ENCODE measurements around the gene CRK. TPM values are rescaled to one million over a fixed set of nuclear protein-coding genes. Genes with fewer than 3 reads are reported as not detected.

The CRK gene
- total RNA-seq, 5 donors from 2014 or later (not counting 1 experiment from before 2014, with no cell fraction given), result 18.0 to 26.8 (median 22.6) TPM

GRCh38 chr17:1473170-1473569, 17.1 kb upstream of the CRK start:
- Mint-ChIP-seq H3K4me1 (peaks cover 14 to 19% (median 17%) of the 10 kb centered on the region in 3 donors), H3K27me3 (no peaks in the 10 kb centered on the region), H3K36me3 (peaks cover 16% of the 10 kb centered on the region), H3K9me3 (no peaks in the 10 kb centered on the region), H3K4me3 (peak overlapping the region in 1 of 3 donors; percentile 22), H3K27ac (peak overlapping the region in 1 of 2 donors; percentile 46)
- CTCF ChIA-PET, result no interaction called here
- no peaks in the 10 kb centered on the region for H3K9me3 ChIP-seq
- 22% methylated on average over 4 of the region's 11 CpGs for WGBS (ENCODE audit: insufficient coverage)
- peaks cover 0 to 1% of the 10 kb centered on the region in 2 donors for H3K36me3 ChIP-seq (ENCODE audit: control insufficient read depth in 2 of 2, extremely low read depth in 1 of 2, insufficient read depth in 1 of 2, low read length in 1 of 2)
- H3K27ac ChIP-seq (ENCODE audit: low read length), result no peak overlapping the region
- H3K4me1 ChIP-seq (ENCODE audit: control insufficient read depth in 1 of 2, extremely low read depth in 1 of 2, insufficient read depth in 2 of 2, low read length in 2 of 2), result peaks cover 9 to 16% of the 10 kb centered on the region in 2 experiments
- H3K27me3 ChIP-seq (replicated peaks in 1 of 2; ENCODE audit: control insufficient read depth in 2 of 2, extremely low read depth in 1 of 2, insufficient read depth in 2 of 2, low read length in 1 of 2), result peaks cover 0 to 3% of the 10 kb centered on the region in 2 experiments
- no peak overlapping the region for H3K4me3 ChIP-seq (ENCODE audit: control insufficient read depth in 1 of 2, extremely low read depth in 1 of 2, low read length in 1 of 2)
- ATAC-seq (replicated peaks in 1 of 4) (peak; percentile 49 to 76 (median 66)), DNase-seq (peak in 4 of 35 experiments; percentile 20 to 42 (median 30))
- POLR2A ChIA-PET, result interaction anchor here in 1 of 2 donors (0.6 kb wide), 1 partner anchor 32 kb away, joined by 6 read pairs; no protein-coding TSS in a partner anchor

- Histone ChIP-seq H3K27ac (ENCODE audit: low read length) (no peak overlapping the region), H3K4me3 (ENCODE audit: control insufficient read depth in 1 of 2, extremely low read depth in 1 of 2, low read length in 1 of 2) (no peak overlapping the region), H3K9me3 (no peaks in the 10 kb centered on the region), H3K27me3 (replicated peaks in 1 of 2; ENCODE audit: control insufficient read depth in 2 of 2, extremely low read depth in 1 of 2, insufficient read depth in 2 of 2, low read length in 1 of 2) (peaks cover 0 to 3% of the 10 kb centered on the region in 2 experiments), H3K4me1 (ENCODE audit: control insufficient read depth in 1 of 2, extremely low read depth in 1 of 2, insufficient read depth in 2 of 2, low read length in 2 of 2) (peaks cover 9 to 16% of the 10 kb centered on the region in 2 experiments), H3K36me3 (ENCODE audit: control insufficient read depth in 2 of 2, extremely low read depth in 1 of 2, insufficient read depth in 1 of 2, low read length in 1 of 2) (no peaks in the 10 kb centered on the region)
- no peaks in the 10 kb centered on the region for H3K27me3 Mint-ChIP-seq
- DNase-seq (no peak), ATAC-seq (replicated peaks in 1 of 4) (no peak)
- no peak overlapping the region for H3K4me3 Mint-ChIP-seq
- CTCF ChIA-PET, result no interaction called here
- H3K27ac Mint-ChIP-seq, result no peak overlapping the region
- H3K36me3 Mint-ChIP-seq, result peaks cover 18% of the 10 kb centered on the region
- WGBS (ENCODE audit: insufficient coverage), result 96% methylated on average over 35 of the region's 42 CpGs
- POLR2A ChIA-PET, result no interaction called here
- peaks cover 14 to 19% (median 17%) of the 10 kb centered on the region in 3 donors for H3K4me1 Mint-ChIP-seq
- no peaks in the 10 kb centered on the region for H3K9me3 Mint-ChIP-seq
Measured at GRCh38 chr17:1471911-1472821, 16.1 kb upstream of the CRK start.

- 97% methylated on average over 13 of the region's 15 CpGs for WGBS (ENCODE audit: insufficient coverage)
- H3K4me1 ChIP-seq (ENCODE audit: control insufficient read depth in 1 of 2, extremely low read depth in 1 of 2, insufficient read depth in 2 of 2, low read length in 2 of 2), result peaks cover 9 to 16% of the 10 kb centered on the region in 2 experiments
- no peaks in the 10 kb centered on the region for H3K27me3 Mint-ChIP-seq
Measured at GRCh38 chr17:1471490-1471889, 15.5 kb upstream of the CRK start.

GRCh38 chr17:1470755-1471462, 14.9 kb upstream of the CRK start:
- ChIA-PET CTCF (no interaction called here), POLR2A (no interaction called here)
- peaks cover 18% of the 10 kb centered on the region for H3K36me3 Mint-ChIP-seq
- no peak overlapping the region for H3K27ac Mint-ChIP-seq
- no peaks in the 10 kb centered on the region for H3K27me3 Mint-ChIP-seq
- WGBS (ENCODE audit: insufficient coverage), result 96% methylated on average over 16 of the region's 25 CpGs
- Histone ChIP-seq H3K4me1 (ENCODE audit: control insufficient read depth in 1 of 2, extremely low read depth in 1 of 2, insufficient read depth in 2 of 2, low read length in 2 of 2) (peaks cover 9 to 16% of the 10 kb centered on the region in 2 experiments), H3K36me3 (ENCODE audit: control insufficient read depth in 2 of 2, extremely low read depth in 1 of 2, insufficient read depth in 1 of 2, low read length in 1 of 2) (no peaks in the 10 kb centered on the region), H3K27ac (ENCODE audit: low read length) (no peak overlapping the region), H3K9me3 (no peaks in the 10 kb centered on the region), H3K27me3 (replicated peaks in 1 of 2; ENCODE audit: control insufficient read depth in 2 of 2, extremely low read depth in 1 of 2, insufficient read depth in 2 of 2, low read length in 1 of 2) (peaks cover 0 to 3% of the 10 kb centered on the region in 2 experiments), H3K4me3 (ENCODE audit: control insufficient read depth in 1 of 2, extremely low read depth in 1 of 2, low read length in 1 of 2) (no peak overlapping the region)
- ATAC-seq (replicated peaks in 1 of 4) (no peak), DNase-seq (no peak)
- peaks cover 14 to 19% (median 17%) of the 10 kb centered on the region in 3 donors for H3K4me1 Mint-ChIP-seq
- no peaks in the 10 kb centered on the region for H3K9me3 Mint-ChIP-seq
- H3K4me3 Mint-ChIP-seq, result no peak overlapping the region

More at GRCh38 chr17:1471490-1471889, 15.5 kb upstream of the CRK start:
- Histone ChIP-seq H3K36me3 (ENCODE audit: control insufficient read depth in 2 of 2, extremely low read depth in 1 of 2, insufficient read depth in 1 of 2, low read length in 1 of 2) (no peaks in the 10 kb centered on the region), H3K4me3 (ENCODE audit: control insufficient read depth in 1 of 2, extremely low read depth in 1 of 2, low read length in 1 of 2) (no peak overlapping the region), H3K27ac (ENCODE audit: low read length) (no peak overlapping the region), H3K27me3 (replicated peaks in 1 of 2; ENCODE audit: control insufficient read depth in 2 of 2, extremely low read depth in 1 of 2, insufficient read depth in 2 of 2, low read length in 1 of 2) (peaks cover 0 to 3% of the 10 kb centered on the region in 2 experiments), H3K9me3 (no peaks in the 10 kb centered on the region)
- peaks cover 14 to 19% (median 17%) of the 10 kb centered on the region in 3 donors for H3K4me1 Mint-ChIP-seq
- H3K27ac Mint-ChIP-seq, result no peak overlapping the region
- CTCF ChIA-PET, result no interaction called here
- ATAC-seq (replicated peaks in 1 of 4), result no peak
- POLR2A ChIA-PET, result no interaction called here
- H3K4me3 Mint-ChIP-seq, result no peak overlapping the region
- peaks cover 18% of the 10 kb centered on the region for H3K36me3 Mint-ChIP-seq
- DNase-seq, result no peak
- H3K9me3 Mint-ChIP-seq, result no peaks in the 10 kb centered on the region

- ATAC-seq (replicated peaks in 1 of 4) (no peak), DNase-seq (no peak)
- Histone ChIP-seq H3K9me3 (no peaks in the 10 kb centered on the region), H3K27ac (ENCODE audit: low read length) (no peak overlapping the region), H3K27me3 (replicated peaks in 1 of 2; ENCODE audit: control insufficient read depth in 2 of 2, extremely low read depth in 1 of 2, insufficient read depth in 2 of 2, low read length in 1 of 2) (peaks cover 0 to 3% of the 10 kb centered on the region in 2 experiments), H3K4me1 (ENCODE audit: control insufficient read depth in 1 of 2, extremely low read depth in 1 of 2, insufficient read depth in 2 of 2, low read length in 2 of 2) (peaks cover 9 to 16% of the 10 kb centered on the region in 2 experiments), H3K36me3 (ENCODE audit: control insufficient read depth in 2 of 2, extremely low read depth in 1 of 2, insufficient read depth in 1 of 2, low read length in 1 of 2) (no peaks in the 10 kb centered on the region), H3K4me3 (ENCODE audit: control insufficient read depth in 1 of 2, extremely low read depth in 1 of 2, low read length in 1 of 2) (no peak overlapping the region)
- Mint-ChIP-seq H3K9me3 (no peaks in the 10 kb centered on the region), H3K36me3 (peaks cover 18% of the 10 kb centered on the region), H3K4me1 (peaks cover 14 to 19% (median 17%) of the 10 kb centered on the region in 3 donors), H3K27ac (no peak overlapping the region), H3K27me3 (no peaks in the 10 kb centered on the region), H3K4me3 (no peak overlapping the region)
- ChIA-PET CTCF (no interaction called here), POLR2A (interaction anchor here in 1 of 2 donors (0.7 kb wide), 1 partner anchor 23 kb away, joined by 3 read pairs; no protein-coding TSS in a partner anchor)
- WGBS (ENCODE audit: insufficient coverage), result 82% methylated on average over 30 of the region's 33 CpGs
Measured at GRCh38 chr17:1470071-1470754, 14.2 kb upstream of the CRK start.

All from T-cell (primary cell).